Neural cell (in vitro differentiated cells): ENCODE measurements around the gene TESMIN. TPM values are rescaled to one million over a fixed set of nuclear protein-coding genes. Genes with fewer than 3 reads are reported as not detected.

Experiments
- H2AFZ ChIP-seq: fragments of 200-600, 300-800 bp; sonication (generic), shearing (Covaris generic); 2 replicates; pipeline ENCODE4 v1.6.0; 2014; ENCODE audit warnings: low read depth, mild to moderate bottlenecking, antibody characterized with exemption, low read length, moderate library complexity
- H3F3A ChIP-seq: fragments of 200-600 bp; shearing (Covaris generic); 2 replicates; pipeline ENCODE4 v1.6.1; 2016; ENCODE audit warnings: mild to moderate bottlenecking, moderate library complexity, mixed read lengths, antibody characterized with exemption, low read length; ENCODE audit not compliant: insufficient read depth, poor library complexity, severe bottlenecking
- H3K27ac ChIP-seq: fragments of 200-600, 300-800 bp; sonication (generic), shearing (Covaris generic); 2 replicates; pipeline ENCODE4 v1.5.1; 2014; ENCODE audit warnings: mild to moderate bottlenecking, low read length, moderate library complexity
- H3K27me3 ChIP-seq: fragments of 300-800, 200-600 bp; sonication (generic), shearing (Covaris generic); 2 replicates; pipeline ENCODE4 v1.6.0; 2014; ENCODE audit warnings: mild to moderate bottlenecking, low read depth, low read length, moderate library complexity; ENCODE audit not compliant: insufficient read depth
- H3K36me3 ChIP-seq: fragments of 300-800, 200-600 bp; sonication (generic), shearing (Covaris generic); 2 replicates; pipeline ENCODE4 v1.5.1; 2014; ENCODE audit warnings: mild to moderate bottlenecking, antibody characterized with exemption, low read length, moderate library complexity; ENCODE audit not compliant: insufficient read depth
- H3K4me2 ChIP-seq: fragments of 300-800, 200-600 bp; sonication (generic), shearing (Covaris generic); 2 replicates; pipeline ENCODE4 v1.6.0; 2014; ENCODE audit warnings: mild to moderate bottlenecking, low read length
- H3K4me3 ChIP-seq: fragments of 300-800, 200-600 bp; sonication (generic), shearing (Covaris generic); 2 replicates; pipeline ENCODE4 v1.5.1; 2014; ENCODE audit warnings: mild to moderate bottlenecking, low read length, moderate library complexity
- H3K79me2 ChIP-seq: fragments of 200-600 bp; shearing (Covaris generic); replicated peaks from 2 replicates; pipeline ENCODE4 v1.6.0; 2014; ENCODE audit warnings: mild to moderate bottlenecking, low read length, moderate library complexity; ENCODE audit not compliant: insufficient read depth
- H3K9ac ChIP-seq: fragments of 300-800, 200-600 bp; sonication (generic), shearing (Covaris generic); 2 replicates; pipeline ENCODE4 v1.6.1; 2016; ENCODE audit warnings: mild to moderate bottlenecking, low read length, mixed read lengths
- H3K9me2 ChIP-seq: fragments of 200-600 bp; shearing (Covaris generic); 2 replicates; pipeline ENCODE4 v1.6.1; 2016; ENCODE audit warnings: mild to moderate bottlenecking, low read length, mixed read lengths; ENCODE audit not compliant: insufficient read depth
- H3K9me3 ChIP-seq: fragments of 200-600, 300-800 bp; sonication (generic), shearing (Covaris generic); 2 replicates; pipeline ENCODE4 v1.6.1; 2016; ENCODE audit warnings: mild to moderate bottlenecking, mixed run types, low read length, moderate library complexity, mixed read lengths
- H4K20me1 ChIP-seq: fragments of 200-600 bp; shearing (Covaris generic); 2 replicates; pipeline ENCODE4 v1.6.1; 2016; ENCODE audit warnings: mild to moderate bottlenecking, mixed run types; ENCODE audit not compliant: insufficient read depth
- EP300 ChIP-seq: fragments of 450-650 bp; conservative IDR thresholded peaks from 2 replicates; pipeline ENCODE4 v1.6.1; 2014; ENCODE audit warnings: antibody characterized with exemption, mild to moderate bottlenecking, moderate library complexity; ENCODE audit not compliant: poor library complexity, severe bottlenecking
- EZH2 ChIP-seq: fragments of 200-600, 300-800 bp; shearing (Covaris generic), sonication (generic); IDR thresholded peaks from 2 replicates; pipeline ENCODE4 v1.6.1; 2014; ENCODE audit warnings: antibody characterized with exemption, low read length, borderline replicate concordance, mild to moderate bottlenecking; ENCODE audit not compliant: insufficient read depth, poor library complexity, severe bottlenecking
- MXI1 ChIP-seq: fragments of 450-650 bp; conservative IDR thresholded peaks from 2 replicates; pipeline ENCODE4 v1.6.1; 2014; ENCODE audit warnings: antibody characterized with exemption, mild to moderate bottlenecking; ENCODE audit not compliant: poor library complexity, severe bottlenecking
- POLR2AphosphoS5 ChIP-seq: IDR thresholded peaks from 2 replicates; pipeline ENCODE4 v1.6.1; 2012
- RAD21 ChIP-seq: fragments of 450-650 bp; conservative IDR thresholded peaks from 2 replicates; pipeline ENCODE4 v1.6.1; 2014; ENCODE audit warnings: antibody characterized with exemption, mild to moderate bottlenecking, moderate library complexity
- SMC3 ChIP-seq: fragments of 450-650 bp; conservative IDR thresholded peaks from 2 replicates; pipeline ENCODE4 v1.6.1; 2014; ENCODE audit warnings: antibody characterized with exemption, mild to moderate bottlenecking, moderate library complexity; ENCODE audit not compliant: poor library complexity
- TAF1 ChIP-seq: IDR thresholded peaks from 2 replicates; pipeline ENCODE4 v1.6.1; 2012; ENCODE audit warnings: low read depth
- polyA plus RNA-seq: library from polyadenylated mRNA; depleted of rRNA; stranded (reverse); fragments of >200 nt; gene quantifications from 2 replicates; pipeline ENCODE4 v1.2.3, GENCODE V29; 2014
- TF ChIP-seq, protein P1 (sequence below): IDR thresholded peaks from 2 replicates; pipeline ENCODE4 v1.6.1; 2012; ENCODE audit warnings: borderline replicate concordance
- TF ChIP-seq, protein P2 (sequence below): fragments of 450-650 bp; IDR thresholded peaks from 2 replicates; pipeline ENCODE4 v1.5.1; 2014; ENCODE audit warnings: antibody characterized with exemption, mild to moderate bottlenecking, moderate library complexity; ENCODE audit not compliant: poor library complexity, severe bottlenecking

The TESMIN gene
- polyA plus RNA-seq, 1 donor from 2014 or later = not detected

DNA sequence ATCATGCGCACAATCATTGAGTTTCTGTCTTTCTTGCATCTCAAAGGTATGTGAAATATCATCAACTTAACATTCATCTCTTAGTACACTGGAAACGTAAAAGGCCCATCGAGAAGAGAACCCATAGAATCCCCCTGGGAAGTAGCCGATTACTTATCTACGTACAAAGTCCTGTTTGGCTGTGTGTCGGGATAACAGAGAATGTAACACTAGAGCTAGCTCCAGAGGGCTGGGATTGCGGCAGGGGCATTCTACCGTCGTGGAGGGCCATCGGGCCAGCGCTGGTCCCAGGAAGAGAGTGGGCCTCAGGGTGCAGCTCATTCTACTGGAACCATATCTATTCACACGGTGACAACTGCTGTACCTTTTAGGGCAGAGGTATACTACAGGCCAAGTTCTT, 62.4 kb downstream of the TESMIN start:
- Histone ChIP-seq H3K27me3 (peaks cover 36% of the 10 kb centered on the region), H3F3A (no peaks in the 10 kb centered on the region), H3K9ac (no peak overlapping the region), H3K27ac (no peak overlapping the region), H3K4me3 (no peak overlapping the region), H3K79me2 (no peaks in the 10 kb centered on the region), H3K9me2 (no peaks in the 10 kb centered on the region), H3K36me3 (no peaks in the 10 kb centered on the region), H3K4me2 (no peak overlapping the region), H3K9me3 (no peaks in the 10 kb centered on the region), H2AFZ (no peak overlapping the region), H4K20me1 (no peaks in the 10 kb centered on the region)
- TF ChIP-seq SMC3 (no peak), RAD21 (no peak), TAF1 (no peak), MXI1 (no peak), POLR2AphosphoS5 (no peak), EP300 (no peak), EZH2 (no peak)
- TF ChIP-seq, protein P1, sequence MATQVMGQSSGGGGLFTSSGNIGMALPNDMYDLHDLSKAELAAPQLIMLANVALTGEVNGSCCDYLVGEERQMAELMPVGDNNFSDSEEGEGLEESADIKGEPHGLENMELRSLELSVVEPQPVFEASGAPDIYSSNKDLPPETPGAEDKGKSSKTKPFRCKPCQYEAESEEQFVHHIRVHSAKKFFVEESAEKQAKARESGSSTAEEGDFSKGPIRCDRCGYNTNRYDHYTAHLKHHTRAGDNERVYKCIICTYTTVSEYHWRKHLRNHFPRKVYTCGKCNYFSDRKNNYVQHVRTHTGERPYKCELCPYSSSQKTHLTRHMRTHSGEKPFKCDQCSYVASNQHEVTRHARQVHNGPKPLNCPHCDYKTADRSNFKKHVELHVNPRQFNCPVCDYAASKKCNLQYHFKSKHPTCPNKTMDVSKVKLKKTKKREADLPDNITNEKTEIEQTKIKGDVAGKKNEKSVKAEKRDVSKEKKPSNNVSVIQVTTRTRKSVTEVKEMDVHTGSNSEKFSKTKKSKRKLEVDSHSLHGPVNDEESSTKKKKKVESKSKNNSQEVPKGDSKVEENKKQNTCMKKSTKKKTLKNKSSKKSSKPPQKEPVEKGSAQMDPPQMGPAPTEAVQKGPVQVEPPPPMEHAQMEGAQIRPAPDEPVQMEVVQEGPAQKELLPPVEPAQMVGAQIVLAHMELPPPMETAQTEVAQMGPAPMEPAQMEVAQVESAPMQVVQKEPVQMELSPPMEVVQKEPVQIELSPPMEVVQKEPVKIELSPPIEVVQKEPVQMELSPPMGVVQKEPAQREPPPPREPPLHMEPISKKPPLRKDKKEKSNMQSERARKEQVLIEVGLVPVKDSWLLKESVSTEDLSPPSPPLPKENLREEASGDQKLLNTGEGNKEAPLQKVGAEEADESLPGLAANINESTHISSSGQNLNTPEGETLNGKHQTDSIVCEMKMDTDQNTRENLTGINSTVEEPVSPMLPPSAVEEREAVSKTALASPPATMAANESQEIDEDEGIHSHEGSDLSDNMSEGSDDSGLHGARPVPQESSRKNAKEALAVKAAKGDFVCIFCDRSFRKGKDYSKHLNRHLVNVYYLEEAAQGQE = no peak
- TF ChIP-seq, protein P2, sequence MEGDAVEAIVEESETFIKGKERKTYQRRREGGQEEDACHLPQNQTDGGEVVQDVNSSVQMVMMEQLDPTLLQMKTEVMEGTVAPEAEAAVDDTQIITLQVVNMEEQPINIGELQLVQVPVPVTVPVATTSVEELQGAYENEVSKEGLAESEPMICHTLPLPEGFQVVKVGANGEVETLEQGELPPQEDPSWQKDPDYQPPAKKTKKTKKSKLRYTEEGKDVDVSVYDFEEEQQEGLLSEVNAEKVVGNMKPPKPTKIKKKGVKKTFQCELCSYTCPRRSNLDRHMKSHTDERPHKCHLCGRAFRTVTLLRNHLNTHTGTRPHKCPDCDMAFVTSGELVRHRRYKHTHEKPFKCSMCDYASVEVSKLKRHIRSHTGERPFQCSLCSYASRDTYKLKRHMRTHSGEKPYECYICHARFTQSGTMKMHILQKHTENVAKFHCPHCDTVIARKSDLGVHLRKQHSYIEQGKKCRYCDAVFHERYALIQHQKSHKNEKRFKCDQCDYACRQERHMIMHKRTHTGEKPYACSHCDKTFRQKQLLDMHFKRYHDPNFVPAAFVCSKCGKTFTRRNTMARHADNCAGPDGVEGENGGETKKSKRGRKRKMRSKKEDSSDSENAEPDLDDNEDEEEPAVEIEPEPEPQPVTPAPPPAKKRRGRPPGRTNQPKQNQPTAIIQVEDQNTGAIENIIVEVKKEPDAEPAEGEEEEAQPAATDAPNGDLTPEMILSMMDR = no peak

DNA sequence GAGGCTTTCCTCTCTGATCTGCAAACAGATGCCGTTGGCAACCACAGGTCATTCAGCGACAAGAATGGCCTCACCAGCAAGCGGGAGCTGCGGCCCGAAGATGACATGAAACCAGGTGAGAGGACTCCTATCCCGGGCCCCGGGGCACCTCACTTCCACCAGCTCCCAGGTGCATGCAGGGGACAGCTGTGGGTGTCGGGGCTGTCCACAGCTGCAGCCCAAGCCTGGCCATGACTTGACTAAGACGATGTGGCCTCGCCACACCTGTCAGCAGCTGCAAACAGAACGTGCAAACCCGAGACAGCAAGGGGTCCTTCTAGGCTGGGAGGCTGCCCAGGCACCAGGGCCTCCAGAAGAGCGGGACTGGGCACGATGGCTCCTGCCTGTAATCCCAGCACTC, 63.3 kb downstream of the TESMIN start:
- H4K20me1 ChIP-seq = no peaks in the 10 kb centered on the region
- H3K9me2 ChIP-seq = no peaks in the 10 kb centered on the region
- no peak overlapping the region for H3K9ac ChIP-seq
- no peak for TF ChIP-seq MXI1
- H3K9me3 ChIP-seq = no peaks in the 10 kb centered on the region
- no peaks in the 10 kb centered on the region for H3K36me3 ChIP-seq
- no peak overlapping the region for H2AFZ ChIP-seq
- H3F3A ChIP-seq = no peaks in the 10 kb centered on the region
- no peak overlapping the region for H3K27ac ChIP-seq
- no peak overlapping the region for H3K4me3 ChIP-seq
- H3K27me3 ChIP-seq = peaks cover 45% of the 10 kb centered on the region
- no peak overlapping the region for H3K4me2 ChIP-seq
- no peaks in the 10 kb centered on the region for H3K79me2 ChIP-seq

DNA sequence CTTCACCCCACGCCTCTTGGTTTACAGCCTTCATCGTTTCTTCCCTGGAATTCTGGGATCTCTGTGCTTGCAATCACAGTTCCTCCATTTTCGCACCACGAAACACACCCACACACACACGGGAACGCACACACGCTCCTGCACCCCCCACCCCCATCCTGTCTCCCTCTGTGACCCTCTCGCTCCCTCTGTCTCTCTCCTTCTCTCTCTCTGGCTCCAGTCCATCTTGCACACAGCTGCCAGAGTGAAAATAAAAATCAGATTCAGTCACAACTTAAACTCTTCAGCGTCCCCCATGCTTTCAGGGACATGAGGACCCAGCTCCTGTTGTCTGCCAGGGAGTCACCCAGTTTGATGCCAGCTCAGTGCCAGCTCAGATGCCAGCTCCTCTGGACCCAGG, 64.0 kb downstream of the TESMIN start:
- Histone ChIP-seq H3F3A (no peaks in the 10 kb centered on the region), H3K27ac (no peak overlapping the region), H3K27me3 (peaks cover 52% of the 10 kb centered on the region), H4K20me1 (no peaks in the 10 kb centered on the region), H3K9me2 (no peaks in the 10 kb centered on the region), H3K4me3 (no peak overlapping the region), H3K79me2 (no peaks in the 10 kb centered on the region), H3K9ac (no peak overlapping the region), H2AFZ (no peak overlapping the region), H3K4me2 (no peak overlapping the region), H3K9me3 (no peaks in the 10 kb centered on the region), H3K36me3 (no peaks in the 10 kb centered on the region)
- TF ChIP-seq, protein P1 = no peak
- TF ChIP-seq, protein P2 = no peak
- TF ChIP-seq TAF1 = no peak
